H1 (cell line): ENCODE measurements around the gene ANGEL2. TPM values are rescaled to one million over a fixed set of nuclear protein-coding genes. Genes with fewer than 3 reads are reported as not detected.
A peak's percentile ranks its signal among the peaks of the same experiment; 100 is the strongest.

Experiments used
- CTCF ChIA-PET: fragments of 300-600 bp; sonication (Branson Sonifier 250); formaldehyde crosslinking; loops from one replicate; lab custom pipeline; 2021; ENCODE audit not compliant: partially characterized antibody; lab: Charles Lee
- POLR2A ChIA-PET: fragments of 300-600 bp; sonication (Branson Sonifier 250); formaldehyde crosslinking; loops from one replicate; lab custom pipeline; 2021; ENCODE audit warnings: inconsistent platforms; ENCODE audit not compliant: partially characterized antibody; lab: Charles Lee
- DNase-seq, 2 experiments: peaks; one replicate each; pipeline versions ENCODE4 v3.0.0 to v3.0.0-alpha.2; 2010 to 2022; ENCODE audit warnings: low spot score in 2 of 2, low read depth in 1 of 2, mixed read lengths in 1 of 2
- FAIRE-seq: peaks from 2 replicates; lab custom pipeline; 2011; peaks lifted over from hg19 to GRCh38; lab: Jason Lieb, UNC
- H2AFZ ChIP-seq: 2 replicates; pipeline ENCODE4 v1.8.1; 2012; ENCODE audit warnings: low read length, inconsistent platforms
- H2AK5ac ChIP-seq: 2 replicates; pipeline ENCODE4 v1.6.1; 2013; ENCODE audit warnings: low read depth, low read length
- H2BK120ac ChIP-seq: replicated peaks from 2 replicates; pipeline ENCODE3; 2013; ENCODE audit warnings: low read depth, low read length, inconsistent platforms
- H2BK12ac ChIP-seq: 2 replicates; pipeline ENCODE4 v1.6.1; 2013; ENCODE audit warnings: low read depth, low read length
- H2BK15ac ChIP-seq: 2 replicates; pipeline ENCODE4 v1.6.1; 2013; ENCODE audit warnings: low read length
- H2BK20ac ChIP-seq: 2 replicates; pipeline ENCODE4 v1.6.1; 2013; ENCODE audit warnings: low read length
- H2BK5ac ChIP-seq: 2 replicates; pipeline ENCODE4 v1.6.1; 2013; ENCODE audit warnings: low read depth, low read length
- H3K14ac ChIP-seq: 2 replicates; pipeline ENCODE4 v1.6.1; 2013; ENCODE audit warnings: inconsistent platforms; ENCODE audit not compliant: insufficient read length
- H3K18ac ChIP-seq: 2 replicates; pipeline ENCODE4 v1.6.1; 2013; ENCODE audit warnings: low read length; ENCODE audit errors: extremely low read depth
- H3K23ac ChIP-seq: 2 replicates; pipeline ENCODE4 v1.6.1; 2013; ENCODE audit warnings: inconsistent platforms; ENCODE audit not compliant: insufficient read length
- H3K23me2 ChIP-seq: 2 replicates; pipeline ENCODE4 v1.6.1; 2013; ENCODE audit warnings: low read depth, low read length
- H3K27ac ChIP-seq: 2 replicates; pipeline ENCODE4 v1.6.1; 2011; ENCODE audit warnings: low read depth, low read length, inconsistent platforms
- H3K27me3 ChIP-seq, 4 experiments: replicated peaks in 1 of 4; 1 replicate in 1 of 4; 2 replicates in 3 of 4; pipeline versions ENCODE4 v1.6.1 to v1.8.1; 2011 to 2013; ENCODE audit warnings: low read length in 3 of 4, mild to moderate bottlenecking in 3 of 4, inconsistent platforms in 2 of 4, mixed read lengths in 2 of 4, moderate library complexity in 1 of 4; ENCODE audit not compliant: control insufficient read depth in 3 of 4, insufficient read depth in 3 of 4; ENCODE audit errors: extremely low read depth in 1 of 4
- H3K36me3 ChIP-seq, 4 experiments: 2 replicates each; pipeline versions ENCODE4 v1.6.1 to v1.8.1; 2011 to 2013; ENCODE audit warnings: mild to moderate bottlenecking in 4 of 4, low read length in 3 of 4, moderate library complexity in 2 of 4, control low read depth in 1 of 4, inconsistent platforms in 1 of 4; ENCODE audit not compliant: insufficient read depth in 4 of 4, control insufficient read depth in 2 of 4
- H3K4ac ChIP-seq: replicated peaks from 2 replicates; pipeline ENCODE3; 2013; ENCODE audit warnings: low read length, low read depth, mixed read lengths, inconsistent platforms; ENCODE audit not compliant: insufficient read length
- H3K4me1 ChIP-seq, 4 experiments: replicated peaks in 1 of 4; 1 replicate in 1 of 4; 2 replicates in 3 of 4; pipeline versions ENCODE4 v1.6.1 to v1.8.1; 2011 to 2013; ENCODE audit warnings: low read length in 3 of 4, inconsistent platforms in 2 of 4, mixed read lengths in 1 of 4; ENCODE audit not compliant: insufficient read depth in 4 of 4, control insufficient read depth in 3 of 4
- H3K4me2 ChIP-seq, 2 experiments: 2 replicates each; pipeline versions ENCODE4 v1.6.1 to v1.8.1; 2011 to 2013; ENCODE audit warnings: low read depth in 2 of 2, low read length in 2 of 2, control low read depth in 1 of 2, inconsistent platforms in 1 of 2, mild to moderate bottlenecking in 1 of 2; ENCODE audit not compliant: insufficient read depth in 1 of 2
- H3K4me3 ChIP-seq, 4 experiments: fragments of 200-600, 300-600 bp in 1 of 4; sonication (generic), shearing (Covaris generic), sonication (Bioruptor Twin) in 1 of 4; 2 replicates each; pipeline versions ENCODE4 v1.5.1 to v1.8.1; 2011 to 2016; ENCODE audit warnings: low read length in 4 of 4, low read depth in 3 of 4, control low read depth in 2 of 4, inconsistent platforms in 2 of 4, mild to moderate bottlenecking in 2 of 4, mixed read lengths in 1 of 4, moderate library complexity in 1 of 4; ENCODE audit not compliant: insufficient read depth in 2 of 4; ENCODE audit errors: extremely low read depth in 1 of 4
- H3K56ac ChIP-seq: replicated peaks from 2 replicates; pipeline ENCODE3; 2013; ENCODE audit warnings: low read depth, mild to moderate bottlenecking, mixed read lengths, low read length, inconsistent platforms; ENCODE audit not compliant: insufficient read length
- H3K79me1 ChIP-seq: 2 replicates; pipeline ENCODE4 v1.6.1; 2013; ENCODE audit warnings: low read depth, low read length, control low read depth
- H3K79me2 ChIP-seq, 2 experiments: 2 replicates each; pipeline versions ENCODE4 v1.6.1 to v1.8.1; 2012 to 2013; ENCODE audit warnings: low read length in 2 of 2, mild to moderate bottlenecking in 2 of 2, inconsistent platforms in 1 of 2; ENCODE audit not compliant: insufficient read depth in 2 of 2, control insufficient read depth in 1 of 2
- H3K9ac ChIP-seq, 4 experiments: replicated peaks in 1 of 4; 1 replicate in 1 of 4; 2 replicates in 3 of 4; pipeline versions ENCODE4 v1.6.1 to v1.8.1; 2011 to 2013; ENCODE audit warnings: low read depth in 3 of 4, low read length in 3 of 4, control low read depth in 2 of 4, mild to moderate bottlenecking in 2 of 4, moderate library complexity in 2 of 4, inconsistent platforms in 1 of 4; ENCODE audit errors: extremely low read depth in 1 of 4
- H3K9me3 ChIP-seq, 2 experiments: 2 replicates each; pipeline versions ENCODE4 v1.6.1 to v1.8.1; 2012 to 2013; ENCODE audit warnings: mild to moderate bottlenecking in 2 of 2, moderate library complexity in 2 of 2, control low read depth in 1 of 2, inconsistent platforms in 1 of 2, low read depth in 1 of 2, low read length in 1 of 2, mixed read lengths in 1 of 2; ENCODE audit not compliant: insufficient read depth in 2 of 2
- H4K20me1 ChIP-seq, 2 experiments: replicated peaks in 1 of 2; 2 replicates each; pipeline versions ENCODE3 to v1.8.1; 2011 to 2013; ENCODE audit warnings: inconsistent platforms in 2 of 2, low read length in 2 of 2, mild to moderate bottlenecking in 1 of 2; ENCODE audit not compliant: insufficient read depth in 2 of 2, control insufficient read depth in 1 of 2
- H4K5ac ChIP-seq: 2 replicates; pipeline ENCODE4 v1.6.1; 2013; ENCODE audit warnings: low read length, low read depth, mixed read lengths, inconsistent platforms; ENCODE audit not compliant: insufficient read length
- H4K8ac ChIP-seq: 2 replicates; pipeline ENCODE4 v1.8.0; 2013; ENCODE audit warnings: mild to moderate bottlenecking, moderate library complexity, low read length, inconsistent platforms; ENCODE audit not compliant: insufficient read depth; ENCODE audit errors: extremely low read depth
- H4K91ac ChIP-seq: replicated peaks from 2 replicates; pipeline ENCODE3; 2013; ENCODE audit warnings: low read length, mixed read lengths, inconsistent platforms; ENCODE audit not compliant: insufficient read length
- POLR2A ChIP-seq, 2 experiments: IDR thresholded peaks; 1 replicate in 1 of 2; 2 replicates in 1 of 2; pipeline ENCODE4 v1.6.1; 2011; ENCODE audit warnings: low read depth in 2 of 2, low read length in 2 of 2, mild to moderate bottlenecking in 2 of 2; ENCODE audit errors: control extremely low read depth in 1 of 2
- POLR2AphosphoS5 ChIP-seq: IDR thresholded peaks from 2 replicates; pipeline ENCODE4 v1.6.1; 2011; ENCODE audit warnings: low read depth, low read length
- WGBS, 2 experiments: shearing (Covaris generic) in 1 of 2; methylation state at CpG; one replicate each; pipeline versions ENCODE4 v1.1.6 to v1.1.7; 2013 to 2015; ENCODE audit warnings: low lambda C conversion rate in 2 of 2, mixed read lengths in 2 of 2, inconsistent platforms in 1 of 2, low coverage in 1 of 2, missing lambda C conversion rate in 1 of 2; ENCODE audit not compliant: insufficient replicate concordance in 2 of 2, insufficient coverage in 1 of 2, insufficient read length in 1 of 2; ENCODE audit errors: extremely low coverage in 1 of 2, missing lambda C conversion rate in 1 of 2; 5-methylcytosine and 5-hydroxymethylcytosine counted together
- polyA plus RNA-seq, 7 experiments: library from polyadenylated mRNA; depleted of rRNA in 3 of 7; stranded (reverse) in 5 of 7; unstranded in 2 of 7; fragments of >200 nt in 5 of 7; fragments of 200-250 nt in 2 of 7; gene quantifications; 1 replicate in 5 of 7; 2 replicates in 1 of 7; 4 replicates in 1 of 7; pipeline versions ENCODE4 v1.2.1 to v1.2.3, GENCODE V29; 2011 to 2013; ENCODE audit warnings: missing spikeins in 2 of 7, mixed read lengths in 2 of 7
- total RNA-seq: library from RNA; stranded (reverse); fragmentation: NEBNext Ultra II Directional; extraction: Animal tissue kit (Norgen Biotek cat#: 25700); gene quantifications from 2 replicates; pipeline ENCODE4 v1.2.1, GENCODE V29; 2021

The ANGEL2 gene
- total and polyA plus RNA-seq, 2 of the 8 experiments (the other 6 are each of a cell fraction or from before 2014, with no cell fraction given), result 18.1 to 39.9 TPM

DNA sequence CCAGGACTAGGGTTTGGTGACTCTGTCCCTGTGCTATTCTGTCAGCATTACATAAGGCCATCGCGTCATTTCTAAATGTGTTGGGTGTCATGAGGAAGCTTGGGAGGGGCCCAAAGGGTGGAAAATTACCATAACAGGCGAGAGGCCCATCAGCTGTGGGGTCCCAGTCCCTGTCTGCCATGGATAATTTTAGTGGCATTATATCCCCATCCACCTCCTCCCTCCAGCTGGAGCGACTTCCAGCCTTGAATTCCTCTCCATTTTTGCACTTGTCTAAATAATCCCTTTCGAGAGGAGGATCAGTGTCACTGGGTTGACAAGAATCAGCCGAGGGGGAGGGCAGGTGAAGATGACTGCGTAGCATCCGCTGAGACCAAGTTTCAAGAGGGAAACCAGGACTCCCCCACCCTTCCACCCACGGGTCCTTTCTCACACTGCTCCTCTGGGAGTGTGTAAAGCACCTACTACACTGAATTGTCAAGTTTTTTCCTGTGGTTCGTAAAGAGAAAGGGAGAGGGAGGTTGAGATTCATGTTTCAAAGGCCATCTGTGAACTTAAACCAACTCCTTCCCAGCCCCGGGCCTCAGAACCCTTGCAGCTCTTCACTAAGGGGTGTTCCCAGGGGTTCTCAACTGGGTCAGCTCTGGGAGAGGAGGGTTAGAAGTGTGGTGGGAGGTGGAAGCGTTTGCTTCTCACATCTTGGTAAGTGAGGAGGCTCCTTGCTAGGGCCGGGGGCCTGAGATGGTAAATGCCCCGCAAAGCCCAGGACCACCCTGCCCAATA, 36.1 kb downstream of the ANGEL2 start:
- H4K5ac ChIP-seq, result no peak overlapping the region
- H2BK12ac ChIP-seq, result no peak overlapping the region
- H3K27ac ChIP-seq, result no peak overlapping the region; the same call in 1 of the 2 replicates
- H3K23ac ChIP-seq, result no peak overlapping the region
- peak overlapping the region in 1 of 4 experiments; percentile 0; a peak in 1 of 7 replicates for H3K9ac ChIP-seq
- no peaks in the 10 kb centered on the region for H3K9me3 ChIP-seq
- H3K27me3 ChIP-seq, result no peaks in the 10 kb centered on the region
- H3K79me1 ChIP-seq, result peaks cover 3% of the 10 kb centered on the region; the same call in 1 of the 2 replicates
- no peaks in the 10 kb centered on the region for H3K79me2 ChIP-seq
- 87% methylated on average over 14 of the region's 14 CpGs; no CpG with 5 or more reads in 1 of the 2 experiments for WGBS, 2 experiments
- H2BK20ac ChIP-seq, result no peak overlapping the region
- H4K20me1 ChIP-seq, result peaks cover 2 to 17% of the 10 kb centered on the region in 2 experiments
- DNase-seq, result peak in 1 of 2 experiments; percentile 60
- no peak overlapping the region for H4K91ac ChIP-seq
- peak overlapping the region; percentile 39; the same call in 1 of the 2 replicates for H2BK5ac ChIP-seq
- ChIA-PET CTCF (interaction anchor here (0.7 to 4.9 kb wide), 13 partner anchors 8 to 524 kb away, joined by 3 to 64 read pairs (median 4); no protein-coding TSS in a partner anchor), POLR2A (interaction anchor here (0.8 to 12.9 kb wide), 16 partner anchors 8 to 311 kb away, joined by 3 to 240 read pairs (median 4); partner anchors contain the start of gene VASH2)
- H3K23me2 ChIP-seq, result no peaks in the 10 kb centered on the region
- no peak overlapping the region for H3K14ac ChIP-seq
- no peak overlapping the region for H2BK15ac ChIP-seq
- H4K8ac ChIP-seq, result no peak overlapping the region
- H3K4ac ChIP-seq, result no peak overlapping the region
- H3K18ac ChIP-seq, result no peak overlapping the region
- peaks cover 50 to 96% (median 68%) of the 10 kb centered on the region in 4 experiments for H3K36me3 ChIP-seq
- no peak overlapping the region for H3K4me3 ChIP-seq
- no peak overlapping the region for H2AK5ac ChIP-seq
- H3K4me2 ChIP-seq, result no peak overlapping the region
- peaks cover 0 to 13% (median 5%) of the 10 kb centered on the region in 4 experiments for H3K4me1 ChIP-seq
- no peak overlapping the region for H2AFZ ChIP-seq
- no peak overlapping the region for H3K56ac ChIP-seq
- H2BK120ac ChIP-seq, result no peak overlapping the region
- FAIRE-seq, result no peak
- TF ChIP-seq POLR2A (IDR thresholded peaks at IDR 0.05; ENCODE audit: control extremely low read depth in 1 of 2, low read depth in 2 of 2, low read length in 2 of 2) (peak; percentile 37 to 54), POLR2AphosphoS5 (peak; percentile 23)
